ENCODE results near the gene AOPEP.

Gene AOPEP

DNA sequence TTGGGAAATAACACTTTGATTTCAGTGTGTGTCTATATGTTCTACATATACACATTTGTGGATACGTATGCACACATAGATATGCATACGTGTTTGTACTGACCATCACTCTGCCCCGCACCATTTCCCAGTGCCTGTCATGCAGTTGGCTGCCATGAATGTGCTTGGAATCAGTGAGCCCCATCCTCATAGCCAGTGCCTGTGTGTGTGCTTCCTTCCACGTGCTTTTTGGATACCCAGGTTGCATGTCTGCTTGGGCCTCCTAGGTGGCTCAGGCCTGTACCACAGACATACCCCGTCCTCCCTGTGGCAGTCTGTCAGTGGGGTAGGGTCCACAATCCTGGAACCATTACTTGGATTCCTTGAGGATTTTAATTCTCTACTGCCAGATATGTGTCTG, 347.4 kb downstream of the AOPEP start:
- TF ChIP-seq EZH2 (IDR thresholded peaks at IDR 0.05; ENCODE audit: borderline replicate concordance, low read length) (no peak), CTCF (IDR thresholded peaks at IDR 0.05; ENCODE audit: low read length) (no peak)
- no peaks in the 10 kb centered on the region for H4K20me1 ChIP-seq (ENCODE audit: insufficient read depth, low read length)
- no peaks in the 10 kb centered on the region for H3K9me3 ChIP-seq (ENCODE audit: low read length)
- H3F3A ChIP-seq (ENCODE audit: insufficient read depth, low read length), result no peaks in the 10 kb centered on the region
- H2AFZ ChIP-seq (ENCODE audit: low read length), result no peak overlapping the region
- no peaks in the 10 kb centered on the region for H3K9me2 ChIP-seq (ENCODE audit: low read depth, low read length)
- peaks cover 14% of the 10 kb centered on the region for H3K4me1 ChIP-seq (ENCODE audit: insufficient read depth, low read length, severe bottlenecking)
- no peak overlapping the region; the same call in 1 of the 2 replicates for H3K4me2 ChIP-seq (ENCODE audit: low read length)
- no peak overlapping the region for H3K9ac ChIP-seq (ENCODE audit: low read length)
- peak overlapping the region; percentile 68 for H3K27ac ChIP-seq (ENCODE audit: low read depth, low read length, poor library complexity, severe bottlenecking)
- H3K79me2 ChIP-seq (ENCODE audit: insufficient read depth, low read length), result no peaks in the 10 kb centered on the region
- no peaks in the 10 kb centered on the region for H3K27me3 ChIP-seq (ENCODE audit: insufficient read depth, low read length)
- no peaks in the 10 kb centered on the region for H3K36me3 ChIP-seq (ENCODE audit: insufficient read depth, low read length)
- no peak overlapping the region for H3K4me3 ChIP-seq (ENCODE audit: low read depth, low read length, poor library complexity, severe bottlenecking)

DNA sequence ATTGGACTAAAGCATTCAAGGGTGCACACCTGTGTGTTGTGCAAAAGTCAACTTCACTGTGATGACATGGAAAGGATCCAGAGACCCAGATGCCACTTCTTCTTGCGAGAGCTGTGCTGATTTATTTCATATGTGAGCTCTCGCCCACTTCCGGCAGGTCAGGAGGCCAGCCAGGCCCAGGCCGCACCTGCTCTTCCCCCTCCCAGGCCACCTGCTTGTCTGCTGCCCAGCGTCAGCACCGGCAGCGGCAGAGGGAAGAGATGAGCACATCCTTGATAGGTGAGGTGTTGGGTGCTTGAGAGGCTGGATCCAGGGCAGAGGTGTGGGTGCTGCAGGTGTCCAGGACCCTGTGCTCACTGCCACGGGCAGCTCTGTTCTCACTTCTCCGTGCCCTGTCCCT, 348.1 kb downstream of the AOPEP start:
- Histone ChIP-seq H3K36me3 (ENCODE audit: insufficient read depth, low read length) (no peaks in the 10 kb centered on the region), H3K4me1 (ENCODE audit: insufficient read depth, low read length, severe bottlenecking) (peaks cover 14% of the 10 kb centered on the region), H3K27me3 (ENCODE audit: insufficient read depth, low read length) (no peaks in the 10 kb centered on the region), H4K20me1 (ENCODE audit: insufficient read depth, low read length) (no peaks in the 10 kb centered on the region), H3K9me3 (ENCODE audit: low read length) (no peaks in the 10 kb centered on the region), H2AFZ (ENCODE audit: low read length) (no peak overlapping the region), H3K9me2 (ENCODE audit: low read depth, low read length) (no peaks in the 10 kb centered on the region), H3K9ac (ENCODE audit: low read length) (no peak overlapping the region), H3K27ac (ENCODE audit: low read depth, low read length, poor library complexity, severe bottlenecking) (peak overlapping the region; percentile 68), H3K79me2 (ENCODE audit: insufficient read depth, low read length) (no peaks in the 10 kb centered on the region), H3K4me2 (ENCODE audit: low read length) (no peak overlapping the region), H3F3A (ENCODE audit: insufficient read depth, low read length) (no peaks in the 10 kb centered on the region), H3K4me3 (ENCODE audit: low read depth, low read length, poor library complexity, severe bottlenecking) (no peak overlapping the region)
- TF ChIP-seq CTCF (IDR thresholded peaks at IDR 0.05; ENCODE audit: low read length) (no peak), EZH2 (IDR thresholded peaks at IDR 0.05; ENCODE audit: borderline replicate concordance, low read length) (no peak)

DNA sequence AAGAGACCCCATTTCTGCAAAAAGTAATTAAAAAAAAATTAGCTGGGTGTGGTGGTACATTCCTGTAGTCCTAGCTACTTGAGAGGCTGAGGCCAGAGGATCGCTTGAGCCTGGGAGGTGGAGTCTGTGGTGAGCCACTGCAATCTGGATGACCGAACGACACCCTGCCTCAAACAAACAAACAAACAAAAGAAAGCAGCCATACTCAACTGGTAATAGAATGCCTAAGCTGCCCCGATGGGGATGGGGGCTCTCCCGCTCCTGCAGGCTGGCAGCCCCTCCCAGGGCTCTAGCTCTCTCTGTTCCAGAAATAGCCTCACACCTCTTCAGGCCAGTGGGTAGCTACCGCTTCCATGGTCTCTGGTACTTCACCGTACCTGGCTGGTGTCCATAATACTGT, 349.2 kb downstream of the AOPEP start:
- no peak for TF ChIP-seq EZH2 (IDR thresholded peaks at IDR 0.05; ENCODE audit: borderline replicate concordance, low read length)
- TF ChIP-seq CTCF (IDR thresholded peaks at IDR 0.05; ENCODE audit: low read length), result no peak
- no peaks in the 10 kb centered on the region for H3K27me3 ChIP-seq (ENCODE audit: insufficient read depth, low read length)

More for the DNA sequence above, 349.2 kb downstream of the AOPEP start:
- Histone ChIP-seq H2AFZ (ENCODE audit: low read length) (no peak overlapping the region), H3K9ac (ENCODE audit: low read length) (no peak overlapping the region), H3K79me2 (ENCODE audit: insufficient read depth, low read length) (no peaks in the 10 kb centered on the region), H3F3A (ENCODE audit: insufficient read depth, low read length) (no peaks in the 10 kb centered on the region), H4K20me1 (ENCODE audit: insufficient read depth, low read length) (no peaks in the 10 kb centered on the region), H3K9me2 (ENCODE audit: low read depth, low read length) (no peaks in the 10 kb centered on the region), H3K9me3 (ENCODE audit: low read length) (no peaks in the 10 kb centered on the region), H3K27ac (ENCODE audit: low read depth, low read length, poor library complexity, severe bottlenecking) (no peak overlapping the region), H3K36me3 (ENCODE audit: insufficient read depth, low read length) (peaks cover under 1% of the 10 kb centered on the region; the same call in 1 of the 2 replicates), H3K4me3 (ENCODE audit: low read depth, low read length, poor library complexity, severe bottlenecking) (no peak overlapping the region), H3K4me2 (ENCODE audit: low read length) (no peak overlapping the region), H3K4me1 (ENCODE audit: insufficient read depth, low read length, severe bottlenecking) (peaks cover 14% of the 10 kb centered on the region)

Measured in OCI-LY1 (cell line).